Activated CD4-positive, alpha-beta T cell treated with anti-CD3 and anti-CD28 coated beads, Interleukin-2, Interleukin-6, amounts not matched to agents 100 ng/mL and 50 ng/mL, durations not matched to agents 16 hours and 8 hours (primary cell): ENCODE measurements around the gene GLIS1.
"Not testable (repeated sequence)": the region's sequence is repeated elsewhere in the genome, so short reads cannot be mapped to it uniquely, and the experiment has no call there.

Experiments used
- DNase-seq: peaks from one replicate; pipeline ENCODE4 v3.0.0-alpha.2; 2020

GLIS1 gene

DNA sequence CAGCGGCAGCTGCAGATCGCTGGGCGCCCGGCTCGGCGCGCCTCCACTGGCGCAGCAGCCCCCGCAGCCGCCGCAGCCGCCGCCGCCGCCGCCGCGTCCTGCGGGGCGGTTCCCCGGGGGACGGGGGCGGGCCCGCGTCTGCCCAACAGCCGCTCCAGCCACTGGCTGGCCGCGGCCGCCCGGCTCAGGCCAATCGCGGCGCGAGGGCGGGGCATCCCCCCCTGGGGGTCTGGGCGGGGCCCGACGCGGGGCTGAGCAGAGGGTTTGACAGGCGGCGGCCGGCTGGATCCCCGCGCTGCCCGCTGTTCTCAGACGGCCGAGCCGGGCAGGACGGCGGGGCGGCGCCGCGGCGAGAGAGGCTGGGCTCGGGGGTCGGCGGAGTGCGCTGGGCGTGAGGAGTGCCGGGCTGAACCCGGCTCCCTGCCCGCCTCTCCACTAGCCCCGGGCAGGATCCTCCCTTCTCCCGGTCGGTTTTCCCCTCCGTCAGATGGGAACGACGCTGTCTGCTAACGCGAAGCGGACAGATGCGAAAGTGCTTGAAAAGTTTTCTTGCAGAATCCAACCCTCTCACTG is at the start of gene GLIS1:
GLIS1 (minus strand) TSS at position 56 of the 573 bp plus-strand sequence. CDS start 1,100 bp downstream, outside the sequence.
- DNase-seq, result peak; percentile 80

DNA sequence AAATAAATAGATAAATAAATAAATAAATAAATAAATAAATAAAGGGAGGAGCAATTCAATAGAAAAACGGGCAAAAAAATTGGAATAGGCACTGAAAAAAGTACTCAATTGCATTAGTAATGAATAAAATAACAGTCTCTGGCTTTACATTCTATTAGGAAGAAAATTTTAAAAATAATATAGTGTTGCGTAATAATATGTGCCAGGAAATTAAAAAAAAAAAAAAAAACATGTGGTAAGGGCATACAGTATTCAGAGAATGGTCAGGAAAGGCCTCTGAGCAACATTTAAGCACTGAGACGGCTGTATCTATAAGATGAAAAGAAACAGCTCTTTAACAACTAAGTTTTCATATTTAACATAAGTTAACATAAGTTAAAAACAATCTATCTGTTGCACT is 48.7 kb upstream of the GLIS1 start:
- DNase-seq, result no peak

GRCh38 chr1:53783056-53783455 is 44.1 kb upstream of the GLIS1 start:
- peak; percentile 74 for DNase-seq

GRCh38 chr1:53781654-53782053 is 42.7 kb upstream of the GLIS1 start:
- DNase-seq, result no peak

DNA sequence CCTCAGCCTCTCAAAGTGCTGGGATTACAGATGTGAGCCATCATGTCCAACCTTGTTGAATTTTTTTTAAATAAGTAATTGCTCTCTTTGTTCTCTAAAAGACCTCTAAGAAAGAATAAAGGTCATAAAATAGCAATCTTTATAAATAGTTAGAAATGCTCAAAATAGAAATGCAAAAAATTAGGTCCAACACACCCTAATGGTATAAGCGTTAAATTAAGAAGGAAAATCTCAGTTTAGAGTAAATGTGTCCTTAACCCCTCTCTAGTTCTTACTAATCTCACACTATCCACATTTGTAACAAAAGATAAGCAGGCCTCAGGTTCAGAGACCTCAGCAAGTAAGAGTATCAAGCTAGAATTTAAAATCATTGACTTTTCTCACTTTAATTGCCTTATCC is 38.3 kb upstream of the GLIS1 start:
- no peak for DNase-seq

GRCh38 chr1:53771648-53772047 is 32.7 kb upstream of the GLIS1 start:
- DNase-seq, result peak; percentile 22

DNA sequence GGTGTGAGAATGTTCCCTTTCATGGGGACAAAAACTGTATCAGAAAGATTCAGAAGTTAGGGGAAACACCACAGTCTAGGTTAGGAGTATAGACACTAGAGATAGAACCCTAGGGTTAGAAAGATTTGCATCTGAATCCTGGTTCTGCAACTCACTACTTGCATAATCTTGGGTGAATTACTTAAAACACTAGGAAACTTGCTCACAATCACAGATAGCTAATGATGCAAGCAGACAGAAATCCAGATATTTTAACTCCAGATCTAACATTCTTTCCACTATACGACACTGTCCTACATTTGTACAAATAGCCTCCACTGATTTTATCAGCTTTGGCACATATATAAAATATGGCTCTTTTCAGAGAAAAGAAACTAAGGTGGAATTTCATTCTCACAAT is 30.8 kb upstream of the GLIS1 start:
- no peak for DNase-seq

DNA sequence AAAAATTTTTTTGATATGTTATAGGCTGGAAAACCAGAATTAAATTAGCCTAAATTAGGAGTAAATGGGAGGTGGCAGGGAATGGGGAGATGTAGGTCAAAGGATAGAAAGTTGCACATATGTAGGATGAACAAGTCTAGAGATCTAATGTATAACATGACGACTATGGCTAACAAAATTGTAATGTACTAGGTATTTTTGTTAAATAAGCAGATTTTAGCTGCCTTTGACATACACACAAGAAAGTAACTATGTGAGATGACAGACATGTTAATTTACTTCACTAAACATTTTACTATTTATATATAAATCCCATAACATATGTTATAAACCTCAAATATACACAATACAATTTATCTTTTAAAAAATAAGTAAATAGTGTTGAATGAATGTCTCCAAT is 30.2 kb upstream of the GLIS1 start:
- no peak for DNase-seq

DNA sequence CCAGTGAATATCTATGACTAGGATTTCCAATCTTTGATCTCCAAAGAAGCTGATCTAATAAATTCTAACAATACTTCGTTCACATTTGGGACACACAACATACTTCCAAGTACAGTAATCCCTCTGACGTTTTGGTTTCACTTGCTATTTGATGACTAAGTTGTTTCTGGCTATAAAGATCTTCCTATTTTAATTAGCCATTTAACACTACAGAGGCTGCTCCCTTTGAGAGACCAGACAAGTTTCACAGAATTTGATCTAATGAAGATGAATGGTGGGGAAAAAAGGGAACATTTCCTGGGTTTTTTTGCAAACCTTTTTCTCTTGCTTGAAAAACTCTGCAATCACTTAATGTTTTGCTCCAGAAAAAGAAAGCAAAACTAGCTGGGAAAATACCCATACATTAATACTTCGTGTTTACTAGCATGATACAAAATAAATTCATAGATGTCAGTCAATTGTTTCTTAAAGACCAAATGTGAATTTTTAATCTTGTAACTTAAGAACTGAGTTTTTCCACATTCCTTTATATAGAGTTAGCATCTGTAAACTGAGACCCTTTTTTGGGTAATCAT is 28.0 kb upstream of the GLIS1 start:
- DNase-seq, result peak; percentile 9

DNA sequence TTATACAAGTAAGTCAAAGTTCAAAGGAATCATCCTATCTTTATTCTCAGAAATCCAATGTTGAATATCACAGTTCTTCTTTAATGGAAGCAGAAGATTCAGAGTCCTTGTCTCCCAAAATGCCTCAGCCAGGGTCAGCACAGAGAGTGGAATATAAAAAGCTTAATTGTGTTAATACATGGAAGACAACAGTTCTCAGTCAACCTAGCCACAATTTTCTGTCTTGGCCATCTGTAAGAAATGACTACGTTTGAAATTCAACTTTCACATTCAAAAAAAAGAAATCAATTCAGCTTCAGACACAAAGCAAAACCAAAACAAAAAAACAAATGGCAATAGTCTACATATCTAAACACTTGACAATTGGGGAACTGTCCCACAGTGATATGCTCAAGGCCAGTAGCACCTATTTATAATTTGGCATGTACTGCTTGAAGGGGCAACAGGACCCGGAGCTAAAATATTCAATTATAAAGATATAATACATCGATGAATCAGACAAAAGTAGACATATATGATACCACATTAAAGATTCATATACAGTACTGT is 27.3 kb upstream of the GLIS1 start:
- peak; percentile 5 for DNase-seq

DNA sequence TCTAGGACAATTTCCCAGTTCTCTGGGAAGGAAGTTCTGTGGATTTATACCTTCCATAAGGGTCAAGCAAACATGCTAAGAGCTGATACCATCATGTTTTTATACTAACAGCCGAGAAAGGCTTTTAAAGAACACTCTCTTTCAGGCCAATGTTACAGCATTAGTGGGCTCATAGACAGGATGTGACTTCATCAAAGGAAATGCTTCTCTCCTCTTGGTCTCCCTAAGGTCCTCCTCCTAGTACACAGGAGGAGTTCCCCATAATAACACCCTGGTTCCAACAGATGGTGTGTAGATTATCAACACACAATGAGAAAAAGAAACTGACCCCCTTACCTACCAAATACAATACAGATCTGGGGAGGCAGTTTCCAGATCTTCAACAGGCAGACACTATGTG is 26.7 kb upstream of the GLIS1 start:
- DNase-seq, result peak; percentile 41

DNA sequence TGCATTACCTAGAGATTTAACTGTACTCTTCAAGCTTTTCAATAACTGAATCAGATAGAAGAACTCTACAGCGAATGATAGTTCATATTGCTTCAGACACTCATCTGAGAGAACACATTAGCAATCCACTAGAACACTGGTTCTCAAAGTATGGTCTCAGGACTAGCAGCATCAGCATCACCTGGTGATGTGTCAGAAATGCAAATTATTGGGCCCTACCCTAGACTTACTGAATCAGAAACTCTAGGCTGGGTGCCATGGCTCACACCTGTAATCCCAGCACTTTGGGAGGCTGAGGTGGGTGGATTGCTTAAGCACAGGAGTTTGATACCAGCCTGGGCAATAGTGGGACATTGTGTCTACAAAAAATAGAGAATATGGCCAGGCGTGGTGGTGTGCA is 24.9 kb upstream of the GLIS1 start:
- no peak for DNase-seq

DNA sequence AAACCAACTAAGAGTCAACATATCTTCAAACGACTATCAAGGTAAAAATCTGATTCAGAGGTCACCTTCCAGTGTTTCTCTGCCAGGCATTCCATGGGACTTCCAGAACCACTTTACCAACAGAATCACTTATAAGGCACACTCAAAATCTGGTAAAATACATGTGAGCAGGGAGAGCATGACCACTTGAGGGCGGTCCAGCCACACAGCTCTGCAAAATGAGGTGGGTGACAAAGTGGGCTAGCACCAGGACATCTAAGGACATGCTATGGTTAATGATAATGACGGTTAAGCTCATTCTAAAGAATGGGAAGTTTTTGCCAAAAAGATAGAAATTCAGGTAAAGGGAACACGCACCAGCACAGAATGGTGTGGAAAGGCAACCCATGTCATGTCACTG is 24.5 kb upstream of the GLIS1 start:
- DNase-seq, result no peak

GRCh38 chr1:53760497-53760896 is 21.5 kb upstream of the GLIS1 start:
- not testable (repeated sequence) for DNase-seq

DNA sequence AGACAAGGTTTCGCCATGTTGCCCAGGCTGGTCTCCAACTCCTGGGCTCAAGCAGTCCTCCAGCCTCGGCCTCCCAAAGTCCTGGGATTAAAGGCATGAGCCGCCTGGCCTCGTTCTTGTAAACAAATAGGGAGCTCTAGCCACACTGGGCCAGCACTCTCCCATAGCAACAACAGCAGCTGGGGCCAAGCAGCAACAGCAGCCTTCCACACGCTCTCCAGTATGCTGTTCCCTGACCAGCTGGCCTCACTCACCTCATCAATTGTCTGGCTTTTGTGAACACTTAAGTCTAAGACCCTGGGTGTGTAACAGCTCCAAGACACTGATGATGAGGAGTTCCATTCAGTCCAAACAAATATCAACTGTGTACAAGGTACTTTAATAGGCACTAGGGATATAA is 16.9 kb upstream of the GLIS1 start:
- DNase-seq, result no peak

DNA sequence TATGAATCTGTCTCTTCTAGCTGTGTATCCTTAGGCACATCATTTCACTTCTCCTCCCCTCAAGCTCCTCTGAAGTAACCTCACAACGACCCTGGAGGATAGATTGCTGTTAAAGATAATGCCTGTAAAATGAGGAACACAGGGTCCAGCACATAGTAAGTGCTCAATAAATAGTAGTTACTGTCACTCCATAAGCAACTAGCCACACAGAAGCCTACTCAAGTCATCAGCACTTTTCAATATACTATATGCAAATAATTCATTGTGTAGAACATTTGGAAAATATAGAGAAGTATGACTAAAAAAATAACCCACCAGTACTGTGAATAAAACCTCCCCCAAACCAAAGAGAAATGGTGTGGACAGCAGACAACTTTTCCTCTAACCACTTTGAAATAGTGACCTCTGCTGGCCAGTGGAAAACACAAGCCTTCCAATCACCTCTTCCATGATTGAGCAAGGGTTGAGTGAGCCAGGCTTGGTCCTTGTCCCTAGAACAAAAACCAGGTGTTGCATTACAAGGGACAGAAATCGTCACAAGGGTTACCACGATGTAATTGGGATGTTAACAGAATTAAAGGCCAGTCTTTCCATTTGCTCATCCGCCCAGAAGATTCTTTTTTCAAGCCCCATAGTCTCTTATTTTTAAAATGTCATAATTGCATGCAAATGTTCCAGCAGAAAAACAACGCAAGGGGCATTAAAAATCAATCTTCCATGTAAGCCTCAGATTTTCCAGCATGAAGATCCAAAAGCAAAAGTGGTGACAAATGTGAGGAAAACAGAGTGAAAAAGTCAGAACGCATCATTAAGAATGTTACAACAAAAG is 15.7 kb upstream of the GLIS1 start:
- peak; percentile 46 for DNase-seq

DNA sequence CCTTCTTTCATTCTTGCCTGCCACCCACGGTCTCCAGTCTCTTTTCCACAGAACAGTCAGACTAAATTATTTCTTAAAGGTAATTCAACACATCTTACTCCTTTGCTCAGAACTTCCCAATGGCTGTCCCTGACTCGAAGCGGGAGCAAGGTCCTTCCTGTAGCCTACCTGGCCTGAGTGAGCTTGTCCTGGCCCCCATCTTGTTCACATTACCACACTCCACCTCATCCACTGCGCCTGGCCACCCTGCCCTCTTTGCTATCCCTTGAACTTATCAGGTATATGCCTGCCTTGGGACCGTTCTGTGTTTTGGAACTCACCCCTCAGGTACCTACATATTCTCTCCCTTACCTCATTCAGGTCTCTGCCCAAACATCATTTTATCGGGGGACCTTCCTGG is 13.3 kb upstream of the GLIS1 start:
- DNase-seq, result no peak

DNA sequence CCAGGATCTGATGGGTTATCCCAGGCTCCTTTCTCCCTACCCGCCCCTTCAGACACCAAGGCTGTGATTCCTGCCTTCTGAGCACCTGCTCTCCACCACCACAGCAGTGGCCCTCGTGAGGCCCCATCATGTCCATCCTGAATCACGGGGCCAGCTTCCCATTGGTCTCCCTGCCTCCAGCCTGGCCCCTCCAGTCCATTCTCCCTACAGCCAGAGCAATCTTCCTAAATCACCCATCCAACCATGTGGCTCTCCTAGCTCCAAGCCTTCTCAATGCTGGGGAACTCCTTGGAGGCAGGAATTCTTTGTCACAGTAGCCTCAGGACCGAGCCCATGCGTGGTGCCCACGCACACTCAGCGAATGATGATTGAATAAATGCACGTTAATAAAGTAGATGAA is 8.9 kb upstream of the GLIS1 start:
- DNase-seq, result no peak

DNA sequence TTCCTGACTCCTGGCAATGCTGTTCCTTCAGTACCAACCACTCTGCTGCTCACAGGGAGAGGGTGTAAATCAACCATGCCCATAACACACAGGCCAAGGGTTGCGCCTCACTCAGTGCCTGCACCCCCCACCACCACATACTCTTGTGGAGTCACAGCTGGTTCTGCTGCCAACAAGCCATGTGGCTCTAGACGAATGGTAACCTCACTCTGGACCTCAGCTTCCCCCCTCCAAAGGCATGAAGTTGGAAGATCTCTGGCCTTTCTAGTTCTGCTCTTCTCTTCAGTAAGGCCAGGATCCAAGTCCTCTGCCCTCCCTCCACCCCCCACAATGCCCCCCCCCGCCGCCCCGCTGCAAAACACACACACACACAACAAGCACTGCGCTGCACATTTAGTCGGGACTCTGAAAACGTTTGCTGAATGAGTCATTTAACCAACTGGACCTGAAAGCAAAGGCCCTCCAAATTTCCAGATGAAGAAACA is 1.7 kb upstream of the GLIS1 start:
- no peak for DNase-seq

- no peak for DNase-seq
Observed at GRCh38 chr1:53738205-53739108, 507 bp downstream of the GLIS1 start.

- DNase-seq, result no peak
Observed at GRCh38 chr1:53737648-53738204, 1.2 kb downstream of the GLIS1 start.

- DNase-seq, result no peak
Observed at GRCh38 chr1:53736290-53736689, 2.7 kb downstream of the GLIS1 start.
